GM19328 (cell line): ENCODE data around the gene EHBP1.

Experiments used
- ATAC-seq: cut with Tn5 transposase; IDR thresholded peaks from one replicate; pipeline ENCODE4 v1.9.1; 2021; ENCODE audit warnings: mild to moderate bottlenecking, moderate library complexity; ENCODE audit not compliant: unreplicated experiment

Gene EHBP1

DNA sequence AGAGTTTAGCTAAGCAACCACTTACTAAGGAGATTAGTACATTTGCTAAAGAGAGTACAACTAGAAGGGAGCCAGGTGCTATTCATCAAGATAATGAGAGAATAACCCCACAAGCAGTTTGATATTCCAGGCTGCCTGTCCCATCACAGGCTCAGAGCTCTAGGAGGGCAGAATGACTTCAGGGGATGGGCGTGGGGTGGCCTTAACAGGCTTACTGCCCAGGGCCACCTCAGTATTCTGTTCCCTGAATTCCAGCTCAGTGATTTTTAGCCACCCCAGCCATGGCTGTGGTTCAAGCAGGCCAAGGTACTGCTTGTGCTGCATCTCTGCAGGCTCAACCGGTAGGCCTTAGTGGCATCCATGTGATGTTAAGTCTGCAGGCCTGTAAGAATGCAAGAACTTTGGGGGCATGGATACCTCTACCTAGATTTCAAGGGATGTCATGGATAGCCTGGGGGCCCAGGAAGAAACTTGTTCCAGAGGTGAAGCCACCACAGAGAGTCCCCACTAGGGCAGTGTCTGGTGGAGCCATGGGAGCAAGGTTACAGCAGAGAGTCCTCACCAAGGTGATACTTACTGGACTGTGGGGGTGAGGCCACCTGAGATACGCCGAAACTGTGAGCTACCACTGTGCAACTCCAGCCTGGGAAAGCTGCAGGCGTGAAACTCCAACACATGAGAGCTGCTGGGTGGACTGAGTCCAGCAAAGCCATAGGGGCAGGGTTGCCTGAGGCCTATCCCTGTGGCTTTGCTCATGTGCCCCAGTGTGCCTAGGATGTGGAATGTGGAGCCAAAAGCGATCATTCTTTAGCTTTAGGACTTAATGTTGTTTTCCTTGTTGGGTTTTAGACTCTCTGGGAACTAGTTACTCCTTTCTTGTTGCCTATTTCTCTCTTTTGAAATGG lies 107.7 kb downstream of the EHBP1 start:
- no peak for ATAC-seq

DNA sequence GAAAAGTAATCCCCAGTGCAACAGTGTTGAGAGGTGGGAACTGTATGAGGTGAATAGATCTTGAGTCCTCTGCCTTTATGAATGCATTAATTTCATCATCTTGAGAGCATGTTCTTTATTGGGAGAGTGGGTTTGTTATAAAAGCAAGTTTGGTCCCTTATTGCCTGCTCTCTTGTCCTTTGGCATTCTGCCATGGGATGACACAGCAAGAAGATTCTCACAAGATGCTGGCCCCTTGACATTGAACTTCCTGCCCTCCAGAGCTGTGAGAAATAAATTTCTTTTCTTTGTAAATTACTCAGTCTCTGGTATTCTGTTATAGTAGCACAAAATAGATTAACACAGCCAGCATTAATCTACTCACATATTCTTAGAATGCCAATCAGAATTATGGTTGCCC lies 108.6 kb downstream of the EHBP1 start:
- ATAC-seq, result no peak

DNA sequence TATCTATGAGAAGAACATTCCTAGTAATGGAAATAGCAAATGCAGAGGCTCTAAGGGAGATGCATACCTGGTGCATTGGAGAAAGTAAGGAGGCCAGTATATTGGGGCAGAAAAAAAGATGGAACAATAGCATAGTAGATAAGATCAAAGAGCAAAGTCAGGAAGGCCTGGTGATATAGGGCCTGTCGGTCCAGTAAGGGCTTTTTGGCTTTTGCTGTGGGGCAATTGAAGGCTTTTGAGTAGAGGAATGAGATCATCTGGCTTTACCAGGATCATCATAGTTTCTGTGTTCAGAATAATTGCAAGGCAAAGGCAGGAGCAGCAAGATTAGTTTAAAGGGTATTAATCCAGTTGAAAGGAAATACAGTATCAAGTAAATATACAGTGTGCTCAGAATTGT lies 111.8 kb downstream of the EHBP1 start:
- no peak for ATAC-seq

DNA sequence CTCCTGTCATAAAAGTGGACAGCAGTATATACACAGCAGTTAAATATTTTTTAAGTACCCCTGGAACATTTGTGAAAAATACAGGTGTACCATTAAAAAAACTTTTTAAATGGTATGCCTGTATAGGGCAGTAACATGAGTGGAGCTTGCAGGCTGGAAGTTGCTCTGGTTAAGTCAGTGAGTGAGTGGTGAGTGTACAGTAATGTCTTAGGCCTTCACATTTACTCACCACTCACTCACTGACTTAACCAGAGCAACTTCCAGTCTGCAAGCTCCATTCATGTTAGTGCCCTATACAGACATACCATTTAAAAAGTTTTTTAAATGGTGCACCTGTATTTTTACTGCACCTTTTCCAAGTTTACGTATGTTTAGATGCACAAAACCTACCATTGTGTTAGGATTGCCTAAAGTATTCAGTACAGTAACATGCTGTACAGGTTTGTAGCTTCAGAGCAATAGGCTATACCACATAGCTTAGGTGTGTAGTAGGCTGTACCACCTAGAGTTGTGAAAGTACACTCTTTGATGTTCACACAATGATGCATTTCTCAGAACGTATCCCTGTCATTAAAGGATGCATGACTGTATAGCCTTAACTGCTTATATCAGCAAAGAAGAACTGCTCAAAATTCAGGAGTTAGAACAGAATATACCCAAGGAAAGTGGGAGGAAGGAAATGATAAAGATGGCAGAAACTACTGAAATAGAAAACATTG lies 112.6 kb downstream of the EHBP1 start:
- ATAC-seq, result no peak

DNA sequence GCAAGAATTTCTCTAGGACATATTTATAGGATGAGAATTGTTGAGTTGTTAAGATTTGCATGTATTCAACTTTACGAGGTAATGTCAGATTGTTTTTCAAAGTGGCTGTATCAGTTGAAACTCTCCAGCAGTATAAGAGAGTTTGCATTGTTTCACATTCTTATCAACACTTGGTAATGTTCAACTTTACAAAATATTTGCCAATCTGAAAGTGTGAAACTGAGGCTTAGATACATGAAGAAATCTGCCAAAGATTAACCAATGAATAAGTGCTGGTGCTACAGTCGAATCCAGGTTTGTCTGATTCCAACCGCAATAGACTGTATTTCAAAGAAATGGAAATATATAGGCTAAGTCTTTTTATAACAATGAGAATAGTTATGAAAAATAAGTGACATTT lies 117.0 kb downstream of the EHBP1 start:
- no peak for ATAC-seq

DNA sequence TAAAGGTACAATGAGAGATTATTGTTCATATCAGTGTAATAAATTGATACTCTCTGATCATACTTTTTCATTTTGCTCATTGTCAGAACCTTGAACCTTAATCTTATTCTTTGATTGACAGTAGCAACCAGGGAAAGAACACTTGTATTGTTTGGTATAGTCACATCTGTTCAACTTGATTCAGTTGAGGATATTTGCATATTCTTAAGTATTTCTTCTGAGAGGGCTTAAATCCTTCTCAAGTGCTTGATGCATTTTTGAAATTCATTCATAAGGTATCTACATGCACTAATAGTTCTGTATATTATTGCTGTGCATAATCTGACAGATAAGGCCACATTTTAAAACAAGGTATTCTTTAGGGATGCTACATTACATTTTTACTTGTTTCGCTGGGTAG lies 118.9 kb downstream of the EHBP1 start:
- no peak for ATAC-seq

DNA sequence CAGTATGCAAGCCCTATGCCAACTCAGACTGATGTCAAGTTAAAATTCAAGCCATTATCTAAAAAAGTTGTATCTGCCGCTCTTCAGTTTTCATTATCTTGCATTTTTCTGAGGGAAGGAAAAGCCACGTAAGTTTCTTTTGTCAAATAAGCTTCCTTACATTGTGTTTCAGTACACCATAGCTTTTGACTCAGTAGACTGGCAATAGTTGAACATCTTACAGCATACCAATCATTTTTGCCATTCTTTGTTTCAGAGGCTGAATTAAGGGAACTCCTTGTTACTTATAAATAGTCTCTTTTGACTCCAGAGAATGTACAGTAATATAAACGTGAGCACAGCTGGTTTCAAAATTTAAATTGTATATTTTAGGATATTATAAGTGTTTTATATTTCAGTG lies 120.6 kb downstream of the EHBP1 start:
- no peak for ATAC-seq

DNA sequence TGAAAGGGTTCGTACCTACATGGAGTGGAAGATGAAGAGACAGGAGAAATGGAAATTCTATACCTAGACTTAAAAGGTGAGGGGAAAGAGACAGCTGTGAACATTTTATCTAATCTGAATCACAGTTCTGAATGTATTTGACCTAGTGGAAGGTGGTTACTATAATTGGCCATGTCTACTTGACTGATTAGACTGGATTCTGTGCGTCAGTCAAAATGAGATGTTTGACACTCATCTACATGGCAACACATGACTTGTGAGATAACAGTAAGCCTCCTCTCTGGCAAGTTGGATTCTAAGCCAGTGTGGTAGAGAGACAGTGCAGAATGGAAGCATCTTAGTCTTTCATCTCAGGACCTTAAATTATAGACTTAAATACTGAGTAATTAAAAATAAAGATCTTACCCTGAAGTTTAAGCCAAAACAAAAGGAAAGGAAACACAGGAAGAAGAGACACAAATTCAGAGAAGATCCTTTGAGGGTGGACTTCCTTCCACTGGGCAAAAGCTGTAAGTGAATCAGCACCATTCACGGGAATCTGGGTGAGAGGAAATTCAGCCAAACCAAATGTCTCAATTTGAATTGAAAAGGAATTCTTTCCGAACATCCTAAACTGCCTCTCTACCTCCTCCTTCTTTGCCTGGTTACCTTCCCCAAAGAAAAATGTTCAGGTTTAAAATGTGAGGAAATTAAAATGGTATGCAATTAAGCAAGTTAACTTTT lies 121.6 kb downstream of the EHBP1 start:
- ATAC-seq, result no peak

DNA sequence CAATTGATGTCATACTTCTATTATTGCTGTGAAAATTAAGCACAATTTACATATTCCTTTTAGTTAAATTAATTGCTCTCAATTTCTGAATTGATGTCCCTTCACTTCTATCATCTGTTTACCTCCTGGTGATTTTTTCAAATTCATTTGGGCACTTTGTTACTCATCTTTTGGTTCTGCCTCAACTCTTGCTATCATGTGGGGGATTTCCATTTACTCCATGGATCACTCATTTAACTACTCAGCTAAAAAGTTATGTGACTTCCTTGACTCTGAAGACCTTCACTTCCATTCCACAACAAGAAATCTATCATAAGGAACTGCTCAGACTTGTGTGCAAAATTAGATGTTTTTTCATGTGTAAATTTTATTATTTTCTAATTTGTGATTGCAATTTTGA lies 126.2 kb downstream of the EHBP1 start:
- no peak for ATAC-seq

DNA sequence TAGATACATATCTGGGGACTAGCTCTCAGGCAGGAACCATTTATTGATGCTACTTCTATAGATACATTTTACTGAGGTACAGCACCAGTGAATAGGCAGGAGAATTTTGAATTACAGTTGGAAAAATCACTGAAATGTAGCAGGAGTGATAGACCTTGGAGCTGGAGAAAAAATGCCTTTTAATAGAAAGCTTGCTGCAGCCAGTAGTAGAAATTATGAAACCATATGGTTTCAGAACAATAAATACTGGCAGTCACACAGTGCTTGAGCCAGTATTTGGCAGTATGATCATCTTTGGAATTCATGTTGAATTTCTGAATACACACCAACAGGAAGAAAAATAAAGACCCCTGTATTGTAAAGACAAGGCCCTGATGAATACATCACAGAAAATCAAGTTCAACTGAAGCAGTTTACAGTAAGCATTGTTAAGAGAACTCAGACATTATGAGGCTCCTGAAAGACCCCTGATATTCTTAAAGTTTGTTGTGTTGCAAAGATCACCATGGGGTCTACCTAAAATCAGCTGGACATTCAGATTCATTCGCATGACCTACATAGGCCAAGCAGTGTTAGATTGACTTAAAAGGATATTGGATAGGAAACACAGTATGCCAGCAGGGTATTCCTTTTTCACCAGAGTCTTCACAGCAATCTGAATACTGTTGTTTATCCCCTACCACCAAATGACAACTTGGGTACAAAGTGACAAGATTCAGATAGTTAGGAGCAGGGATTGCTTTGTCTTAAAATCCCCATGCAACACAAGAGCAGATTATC lies 139.0 kb downstream of the EHBP1 start:
- ATAC-seq, result no peak

DNA sequence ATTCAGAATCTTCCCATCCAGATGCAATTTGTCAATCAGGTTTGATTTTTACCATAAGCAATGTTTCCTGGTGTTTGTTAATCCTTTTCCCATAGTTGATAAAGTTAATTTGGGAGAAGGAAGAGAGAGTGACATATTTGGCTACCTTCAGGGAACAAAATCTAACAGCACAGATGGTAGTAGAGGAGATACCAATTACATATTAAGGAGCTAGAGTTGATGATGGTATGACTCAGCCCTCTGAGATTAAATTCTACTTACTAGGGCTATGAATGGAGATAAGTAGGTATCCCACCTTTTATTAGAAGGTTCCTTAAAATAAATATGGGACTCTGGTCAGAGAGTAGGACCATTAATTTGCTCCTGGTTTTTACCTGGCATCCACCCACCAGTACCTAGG lies 139.7 kb downstream of the EHBP1 start:
- ATAC-seq, result no peak

DNA sequence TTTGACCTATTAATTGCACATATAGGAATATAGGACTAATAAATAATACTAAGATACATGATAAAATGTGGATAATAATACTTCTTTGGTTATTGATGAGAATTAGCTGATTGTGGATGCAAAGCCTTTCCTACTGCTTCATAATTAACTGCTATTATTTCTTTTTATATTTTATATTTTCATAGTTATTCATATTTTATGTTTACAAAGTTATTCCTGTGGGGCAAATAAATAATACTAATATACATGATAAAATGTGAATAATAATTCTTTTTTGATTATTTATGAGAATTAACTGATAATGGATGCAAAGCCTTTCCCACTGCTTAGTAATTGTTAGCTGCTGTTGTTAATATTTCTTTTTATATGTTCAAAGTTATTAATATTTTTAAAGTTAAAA lies 146.7 kb downstream of the EHBP1 start:
- no peak for ATAC-seq

DNA sequence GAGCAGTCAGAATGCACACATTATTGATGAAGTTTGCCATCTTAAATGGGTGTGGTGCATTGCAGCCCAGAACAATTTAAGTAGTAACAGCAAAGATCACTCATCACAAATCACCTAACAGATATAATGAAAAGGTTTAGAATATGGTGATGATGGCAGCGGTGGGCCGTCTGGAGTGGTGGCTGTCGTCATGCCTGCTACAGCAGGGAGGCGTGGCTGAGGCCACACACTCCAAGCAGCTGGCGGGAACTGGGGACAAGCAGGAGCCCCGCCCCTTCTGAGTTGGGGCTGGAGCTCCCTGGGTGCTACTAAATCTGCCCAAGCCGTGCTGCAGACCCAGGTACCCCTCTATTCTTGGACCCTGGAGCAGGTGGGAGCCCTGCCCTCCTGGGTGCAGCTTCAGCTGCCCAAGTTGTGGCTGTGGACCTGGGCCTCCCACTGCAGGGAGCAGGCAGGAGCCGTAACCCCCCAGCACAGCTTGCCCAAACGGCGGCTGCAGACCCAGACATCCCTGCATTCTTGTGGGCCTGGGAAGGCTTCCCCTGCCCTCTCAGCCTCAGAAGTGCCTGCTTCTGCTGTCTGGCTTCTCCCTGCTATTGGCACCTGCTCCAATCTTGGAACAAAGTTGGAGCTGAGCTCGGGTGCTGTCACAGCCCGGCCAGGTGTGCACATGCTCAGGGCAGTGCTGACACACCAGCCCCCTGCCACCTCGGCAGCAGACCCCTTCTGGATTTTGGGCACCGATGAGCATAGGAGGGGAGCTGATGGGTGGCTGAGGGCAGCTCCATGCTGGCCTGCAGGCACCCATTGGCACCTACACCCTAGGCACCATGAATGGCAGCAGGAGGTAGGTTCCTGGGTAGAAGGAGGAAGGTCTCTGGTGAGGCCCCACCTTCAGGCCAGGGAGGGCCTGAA lies 149.3 kb downstream of the EHBP1 start:
- no peak for ATAC-seq

DNA sequence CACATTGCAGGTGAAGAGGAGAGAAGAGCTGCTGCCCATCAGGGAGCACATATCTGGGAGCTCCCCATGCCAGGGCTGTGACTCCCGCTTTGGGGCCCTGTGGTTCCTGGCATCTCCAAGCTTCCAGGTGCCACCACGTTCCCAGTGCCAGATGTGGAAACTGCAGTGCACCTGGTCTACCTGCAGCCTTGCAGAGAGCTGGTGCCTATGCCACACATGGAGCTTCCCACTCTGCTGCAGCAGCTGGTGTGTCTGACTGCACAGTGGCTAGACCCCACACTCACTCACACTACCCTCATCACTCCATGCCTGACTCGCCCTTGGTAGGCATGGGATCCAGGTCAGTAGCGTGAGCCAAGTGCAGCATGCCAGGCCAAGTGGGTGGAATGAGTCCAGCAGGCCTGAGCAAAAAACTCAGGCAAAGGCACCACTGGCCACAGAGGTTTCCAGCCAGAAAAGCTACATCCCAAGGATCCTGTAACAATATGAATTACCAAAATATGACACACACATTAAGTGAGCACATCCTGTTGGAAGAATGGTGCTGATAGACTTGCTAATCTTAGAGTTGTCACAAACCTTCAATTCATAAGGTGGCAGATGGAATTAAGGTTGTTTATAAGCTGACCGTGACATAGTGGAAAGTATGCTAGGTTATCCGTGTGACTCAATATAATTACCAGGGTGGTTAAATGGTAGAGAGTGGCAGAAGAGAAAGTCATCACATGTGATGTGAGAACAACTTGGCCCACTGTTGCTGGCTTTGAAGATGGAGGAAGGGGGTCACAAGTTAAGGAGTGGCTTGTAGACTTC lies 150.9 kb downstream of the EHBP1 start:
- ATAC-seq, result no peak

DNA sequence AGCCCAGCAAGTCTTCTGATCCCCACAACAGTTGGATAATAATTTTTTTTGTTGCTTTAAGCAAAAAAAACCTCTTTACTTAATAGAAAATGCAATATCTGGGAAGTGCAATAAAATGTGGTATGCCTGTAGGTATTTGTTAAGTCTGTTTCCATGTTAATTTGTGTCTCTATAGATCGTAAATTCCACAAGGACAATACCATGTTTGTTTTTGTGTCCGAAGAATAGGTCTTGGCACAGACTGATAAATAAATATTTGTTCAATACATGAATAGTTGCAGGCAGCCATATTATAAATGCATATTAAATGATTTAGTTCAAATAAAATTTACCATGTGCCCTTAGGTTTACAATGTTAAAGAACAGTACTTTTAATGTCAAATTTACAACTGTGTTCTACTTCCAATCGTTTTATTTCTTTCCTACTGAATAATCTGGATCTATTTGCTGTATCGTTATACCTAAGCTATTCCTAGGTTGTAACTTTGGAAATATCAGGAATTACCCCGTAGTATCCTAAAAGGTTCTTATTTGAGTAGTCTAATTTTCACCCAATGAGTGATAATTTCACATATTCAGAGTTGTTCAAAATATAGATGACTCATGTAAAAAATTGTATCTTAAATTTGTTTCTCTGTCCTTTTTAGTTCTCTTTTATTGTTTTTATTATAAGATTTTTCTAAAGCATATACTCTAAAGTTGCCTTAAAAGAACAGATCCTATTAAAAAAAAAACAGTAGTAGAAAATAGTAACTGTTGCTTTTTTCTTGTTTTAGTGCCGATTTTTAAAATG lies 151.8 kb downstream of the EHBP1 start:
- ATAC-seq, result no peak

DNA sequence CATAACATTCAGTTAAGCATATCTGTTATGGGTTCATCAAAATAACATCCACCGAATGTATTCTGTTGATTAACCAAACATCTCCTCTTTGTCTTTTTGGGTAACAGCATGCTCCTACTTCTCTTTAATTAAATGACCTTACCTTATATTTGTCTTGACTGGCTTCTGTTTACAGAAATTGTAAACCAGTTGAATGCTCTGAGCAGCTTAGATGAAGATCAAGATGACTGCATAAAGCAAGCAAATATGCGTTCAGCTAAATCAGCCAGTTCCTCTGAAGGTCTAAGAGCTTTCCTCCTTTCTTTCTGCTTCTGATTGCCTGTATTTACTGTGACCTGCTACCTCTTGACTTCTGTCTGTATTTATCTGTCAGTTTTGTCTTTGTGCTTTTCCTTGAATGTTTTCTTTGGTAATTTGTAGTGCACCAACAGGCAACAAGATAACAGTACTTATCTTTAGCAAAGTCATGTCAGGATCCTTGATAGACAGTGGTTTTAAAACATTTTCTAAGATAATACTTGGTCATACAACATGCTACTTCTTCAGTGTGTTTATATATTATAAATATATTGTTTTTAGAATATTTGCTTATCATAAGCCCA lies 152.8 kb downstream of the EHBP1 start:
- no peak for ATAC-seq

DNA sequence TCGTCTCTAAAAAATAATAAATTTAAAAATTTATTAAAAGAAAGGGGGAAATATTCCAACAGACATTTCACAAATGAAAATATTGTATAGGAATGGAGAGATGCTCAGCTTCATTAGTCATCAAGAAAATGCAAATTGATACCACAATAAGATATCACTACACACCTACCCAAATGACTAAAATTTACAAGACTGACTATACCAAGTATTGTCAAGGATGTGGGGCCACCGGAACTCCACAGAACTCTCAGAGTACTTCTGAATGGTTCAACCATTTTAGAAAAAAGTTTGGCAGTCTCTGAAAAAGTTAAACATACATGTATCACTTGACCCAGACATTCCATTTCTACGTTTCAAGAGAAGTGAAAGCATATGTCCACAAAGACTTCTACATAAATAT lies 163.4 kb downstream of the EHBP1 start:
- ATAC-seq, result no peak

DNA sequence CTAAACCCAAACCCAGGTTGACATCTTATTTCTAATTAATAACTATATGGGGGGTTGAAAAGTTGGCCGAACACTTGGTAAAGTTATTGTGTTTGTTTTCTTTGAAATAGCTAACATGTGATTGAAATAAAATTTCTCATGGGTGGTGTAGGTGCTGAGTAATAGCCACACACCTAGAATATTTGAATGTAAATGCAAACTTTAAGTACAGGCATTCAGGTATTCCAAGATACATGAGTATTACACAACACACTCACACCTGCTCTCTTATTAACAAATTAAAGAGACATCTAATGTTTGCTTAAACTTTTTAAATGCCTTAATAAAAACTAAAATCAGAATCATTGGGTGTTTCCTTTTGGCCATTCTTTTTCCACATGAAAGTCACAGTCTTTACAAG lies 165.5 kb downstream of the EHBP1 start:
- no peak for ATAC-seq
